ENCODE measurements around the gene IGLL5.

DNA sequence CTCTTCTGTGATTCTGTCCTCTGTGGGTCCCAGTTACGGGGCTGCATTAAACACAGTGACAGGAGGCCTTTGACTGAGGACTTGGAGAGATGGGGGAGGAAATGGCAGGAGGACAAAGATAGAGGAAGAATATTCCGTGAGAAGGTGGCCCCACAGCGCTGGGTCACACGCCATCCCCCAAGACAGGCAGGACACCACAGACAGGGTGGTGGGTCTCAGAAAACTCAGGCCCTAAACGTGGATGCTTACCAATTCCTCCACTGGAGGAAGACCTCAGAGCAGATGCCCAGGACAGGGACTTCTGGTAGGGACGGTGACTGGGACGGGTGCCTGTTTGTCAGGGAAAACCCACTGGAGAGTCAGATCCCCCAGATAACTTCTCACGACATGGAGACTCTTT lies 34.0 kb downstream of the IGLL5 start:
- TF ChIP-seq CTCF (IDR thresholded peaks at IDR 0.05), result no peak
- no peak for TF ChIP-seq POLR2A (IDR thresholded peaks at IDR 0.05)
- TF ChIP-seq POLR2AphosphoS5 (IDR thresholded peaks at IDR 0.05), result no peak
